OCI-LY7 (cell line): ENCODE data around the gene ABCB9.

Source experiments
- CTCF ChIP-seq: fragments of 200-600 bp; sonication (generic); conservative IDR thresholded peaks from 2 replicates; pipeline ENCODE4 v1.5.1; 2014; ENCODE audit warnings: mild to moderate bottlenecking, antibody characterized with exemption, low read length, moderate library complexity, mixed read lengths
- EZH2phosphoT487 ChIP-seq: fragments of 200-600 bp; sonication (generic); IDR thresholded peaks from 2 replicates; pipeline ENCODE4 v1.6.1; 2018; ENCODE audit warnings: low read depth, borderline replicate concordance, mild to moderate bottlenecking, mixed run types, antibody characterized with exemption, low read length, moderate library complexity, mixed read lengths

DNA sequence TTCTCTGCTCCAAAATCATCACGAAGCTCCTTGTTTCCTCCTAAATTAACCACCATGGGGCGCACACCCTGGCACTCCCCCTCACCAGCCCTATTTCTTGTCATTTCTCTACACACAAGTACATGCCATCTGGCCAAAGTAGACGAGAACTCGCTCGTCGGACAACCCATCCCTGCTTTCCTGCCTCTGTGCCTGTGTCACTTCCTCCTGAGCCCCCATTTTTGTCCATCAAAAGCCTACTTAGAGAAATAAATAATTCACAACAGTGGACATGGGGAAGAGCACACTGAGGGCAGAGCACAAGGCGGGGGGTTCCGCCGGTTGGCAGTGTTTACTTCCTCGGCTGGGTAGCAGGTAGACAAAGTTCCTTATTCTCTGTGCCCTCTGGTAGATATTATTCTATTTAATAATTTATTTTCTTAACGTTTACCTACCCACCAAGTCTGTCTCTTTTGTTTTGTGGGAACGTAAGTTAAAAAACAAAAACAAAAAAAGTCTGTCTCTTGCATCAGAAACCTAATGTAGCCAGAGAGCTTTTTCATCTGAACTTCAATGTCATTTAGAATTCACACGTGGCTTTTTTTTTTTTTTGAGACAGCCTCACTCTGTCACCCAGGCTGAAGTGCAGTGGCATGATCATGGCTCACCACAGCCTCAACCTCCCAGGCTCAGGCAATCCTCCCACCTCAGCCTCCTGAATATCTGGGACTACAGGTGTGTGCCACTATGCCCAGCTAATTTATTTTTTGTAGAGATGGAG is 76.3 kb downstream of the ABCB9 start:
- TF ChIP-seq CTCF, result no peak
- no peak for TF ChIP-seq EZH2phosphoT487
